AG10803 (cell line): ENCODE results near the gene TMEM254.
A peak's percentile ranks its signal among the peaks of the same experiment; 100 is the strongest.
"Not testable (repeated sequence)": the region's sequence is repeated elsewhere in the genome, so short reads cannot be mapped to it uniquely, and the experiment has no call there.

Source experiments
- DNase-seq: peaks from one replicate; pipeline ENCODE4 v3.0.0; 2010; ENCODE audit warnings: low read depth
- H3K4me3 ChIP-seq: 2 replicates; pipeline ENCODE4 v1.5.1; 2011; ENCODE audit warnings: mild to moderate bottlenecking, low read length, control low read depth
- CTCF ChIP-seq: conservative IDR thresholded peaks from 2 replicates; pipeline ENCODE4 v1.5.1; 2011; ENCODE audit warnings: mild to moderate bottlenecking, low read length, control low read depth, inconsistent platforms

The TMEM254 gene

DNA sequence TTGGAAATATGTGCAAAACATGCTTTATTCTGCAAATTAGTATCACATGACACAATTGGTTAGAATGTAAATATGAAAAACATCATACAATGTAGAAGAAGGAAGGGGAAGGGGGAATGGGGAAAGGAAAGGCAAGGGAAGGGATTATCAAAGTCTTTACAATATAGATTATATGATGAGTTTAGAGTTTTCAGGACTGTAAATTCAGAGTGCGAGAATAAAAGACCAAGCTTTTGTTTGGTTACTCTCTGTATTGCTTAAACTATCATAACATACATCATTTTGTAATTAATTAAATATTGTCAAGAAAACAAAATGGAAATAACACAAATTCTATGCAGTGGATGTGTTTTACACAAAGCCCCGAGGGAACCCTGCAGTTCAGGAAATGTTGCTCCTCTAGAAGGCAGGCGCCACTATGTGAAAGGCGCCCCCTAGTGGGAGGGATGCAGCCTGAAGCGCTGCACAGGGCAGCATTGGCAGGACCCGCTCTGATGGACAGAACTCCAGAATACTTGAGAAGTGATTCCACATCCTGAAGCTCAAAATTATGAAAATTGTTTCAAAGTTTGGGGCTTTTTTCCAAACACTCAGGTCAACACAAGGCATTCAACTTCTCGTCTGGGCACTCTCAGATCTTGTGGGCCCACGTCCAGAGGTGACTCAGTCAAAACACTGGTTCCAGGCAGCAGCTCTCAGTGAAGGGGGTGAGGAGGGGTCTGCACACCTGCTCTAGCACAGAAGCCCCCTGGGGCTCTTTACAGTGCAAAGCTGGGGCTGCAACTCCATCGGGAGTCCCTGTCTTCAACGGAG lies 31.6 kb upstream of the TMEM254 start:
- no peak overlapping the region for H3K4me3 ChIP-seq
- DNase-seq = peak; percentile 65
- peak; percentile 95 for TF ChIP-seq CTCF

- DNase-seq = no peak
- no peak overlapping the region for H3K4me3 ChIP-seq
- TF ChIP-seq CTCF = no peak
These were observed 27.7 kb upstream of the TMEM254 start for GRCh38 chr10:80050752-80051151.

GRCh38 chr10:80051993-80052392 lies 26.5 kb upstream of the TMEM254 start:
- H3K4me3 ChIP-seq = no peak overlapping the region
- TF ChIP-seq CTCF = no peak
- DNase-seq = peak; percentile 4

DNA sequence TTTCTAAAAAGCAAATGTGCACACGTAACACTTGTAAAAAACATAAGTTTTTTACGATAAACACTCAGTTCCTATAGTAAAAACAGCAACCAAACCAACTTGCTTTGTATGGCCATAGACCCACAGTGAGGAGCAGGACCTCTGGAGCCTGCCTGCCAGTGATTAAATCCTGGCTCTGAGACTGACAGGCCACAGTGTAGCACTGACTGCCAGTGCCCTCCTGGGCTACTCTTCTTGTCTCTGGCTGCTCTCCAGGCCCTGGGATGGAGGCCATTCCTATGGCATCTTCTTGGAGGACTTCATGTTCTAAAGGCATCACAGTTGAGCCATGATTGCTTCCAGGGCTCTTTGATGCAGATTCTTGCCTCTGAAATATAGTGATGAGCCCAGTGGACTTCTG lies 22.7 kb upstream of the TMEM254 start:
- no peak for TF ChIP-seq CTCF
- DNase-seq = no peak
- H3K4me3 ChIP-seq = no peak overlapping the region

GRCh38 chr10:80057171-80057570 lies 21.3 kb upstream of the TMEM254 start:
- no peak overlapping the region for H3K4me3 ChIP-seq
- DNase-seq = no peak
- no peak for TF ChIP-seq CTCF

DNA sequence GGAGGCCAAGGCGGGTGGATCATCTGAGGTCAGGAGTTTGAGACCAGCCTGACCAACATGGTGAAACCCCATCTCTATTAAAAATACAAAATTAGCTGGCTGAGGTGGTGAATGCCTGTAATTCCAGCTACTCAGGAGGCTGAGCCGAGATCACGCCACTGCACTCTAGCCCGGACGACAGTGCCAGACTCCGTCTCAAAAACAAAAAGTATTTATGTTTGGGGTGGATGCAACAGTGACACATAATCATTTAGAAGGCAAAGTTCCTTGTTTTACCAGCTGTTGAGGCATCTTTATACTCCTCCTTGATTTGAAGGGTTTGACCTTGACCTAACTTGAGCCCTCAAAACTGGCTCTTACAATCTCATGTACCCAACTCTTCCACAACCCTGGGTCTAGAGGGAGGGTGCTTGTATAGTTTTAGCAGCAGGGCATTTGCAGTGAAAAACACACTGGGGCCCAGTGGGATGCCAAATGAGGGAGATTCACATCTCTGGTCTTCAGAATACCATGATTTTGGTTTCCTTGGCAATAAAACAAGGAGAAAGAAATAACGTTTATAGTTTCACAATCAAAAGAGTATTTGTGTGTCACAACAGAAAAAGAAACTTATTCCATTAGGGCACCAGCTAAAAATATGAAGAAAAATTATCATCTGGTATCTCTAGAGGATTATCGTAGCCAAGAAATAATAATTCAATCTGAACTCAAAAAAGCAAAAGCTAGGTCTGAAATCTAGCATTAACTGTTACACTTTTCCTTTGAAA lies 14.2 kb upstream of the TMEM254 start:
- no peak overlapping the region for H3K4me3 ChIP-seq
- DNase-seq = peak; percentile 50
- TF ChIP-seq CTCF = no peak

GRCh38 chr10:80066809-80067208 lies 11.7 kb upstream of the TMEM254 start:
- H3K4me3 ChIP-seq = no peak overlapping the region
- TF ChIP-seq CTCF = no peak
- no peak for DNase-seq

DNA sequence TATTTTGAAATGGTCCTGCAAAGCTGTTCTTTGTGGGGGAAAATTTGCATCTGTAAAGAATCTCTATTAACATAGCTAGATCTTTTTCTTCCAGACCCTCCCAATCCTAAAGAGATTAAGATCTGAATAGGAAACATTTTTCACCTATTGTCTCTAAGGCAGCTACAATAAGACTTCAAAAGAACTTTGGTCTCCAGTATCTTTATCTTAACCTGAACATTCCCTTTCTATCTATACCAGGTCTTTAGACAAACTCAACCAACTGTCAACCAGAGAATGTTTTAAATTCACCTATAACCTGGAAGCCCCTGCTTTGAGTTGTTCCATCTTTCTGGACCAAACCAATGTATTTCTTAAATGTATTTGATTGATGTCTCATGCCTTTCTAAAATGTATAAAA lies 10.6 kb upstream of the TMEM254 start:
- DNase-seq, H3K4me3 ChIP-seq: not testable (repeated sequence)
